Thyroid gland (tissue), 4 donors: ENCODE results near the gene OR7A5. TPM values are rescaled to one million over a fixed set of nuclear protein-coding genes. Genes with fewer than 3 reads are reported as not detected.

Experiments used
- DNase-seq, 2 donors: peaks; one replicate each; pipeline ENCODE4 v3.0.0-alpha.2; 2019
- H3K27ac ChIP-seq, 3 donors: fragments of 200-600 bp; sonication (generic); 1 replicate in 2 of 3; 2 replicates in 1 of 3; pipeline ENCODE4 v1.5.1; 2016 to 2019; ENCODE audit warnings: mild to moderate bottlenecking in 1 of 3, moderate library complexity in 1 of 3
- H3K27me3 ChIP-seq: fragments of 200-600 bp; sonication (generic); one replicate; pipeline ENCODE4 v1.5.1; 2019
- H3K36me3 ChIP-seq, 2 donors: fragments of 200-600 bp; sonication (generic); one replicate each; pipeline ENCODE4 v1.5.1; 2016 to 2019
- H3K4me1 ChIP-seq, 2 donors: fragments of 200-600 bp; sonication (generic); one replicate each; pipeline ENCODE4 v1.5.1; 2017 to 2019
- H3K4me3 ChIP-seq, 3 donors: fragments of 200-600 bp; sonication (generic); replicated peaks in 1 of 3; 1 replicate in 2 of 3; 2 replicates in 1 of 3; pipeline ENCODE4 v1.5.1; 2016; ENCODE audit warnings: mild to moderate bottlenecking in 1 of 3
- H3K9me3 ChIP-seq: fragments of 200-600 bp; sonication (generic); one replicate; pipeline ENCODE4 v1.5.1; 2017
- POLR2A ChIP-seq, 2 donors: fragments of 450-650 bp; IDR thresholded peaks; one replicate each; pipeline ENCODE4 v1.6.1; 2017; ENCODE audit warnings: antibody characterized with exemption in 2 of 2, mild to moderate bottlenecking in 2 of 2, moderate library complexity in 1 of 2
- WGBS, 2 donors: methylation state at CpG; one replicate each; pipeline ENCODE4 v1.1.5; 2017; 5-methylcytosine and 5-hydroxymethylcytosine counted together
- intact Hi-C: fragments of 100-400 bp; cut with DNase I; formaldehyde crosslinking; loops from one replicate; pipeline ENCODE4 v1.15.1; 2023
- total RNA-seq, 4 donors: library from RNA; depleted of rRNA; stranded (reverse); fragments of >200 nt; gene quantifications; one replicate each; pipeline ENCODE4 v1.2.3, GENCODE V29; 2016
- TF ChIP-seq, protein P1 (sequence below), 6 experiments: fragments of 200-600 bp in 3 of 6; fragments of 450-650 bp in 3 of 6; sonication (generic) in 3 of 6; IDR thresholded peaks; one replicate each; pipeline ENCODE4 v1.5.1; 2016 to 2019; ENCODE audit warnings: antibody characterized with exemption in 6 of 6, mild to moderate bottlenecking in 2 of 6, inconsistent platforms in 1 of 6, moderate library complexity in 1 of 6

OR7A5 gene
- total RNA-seq, 4 donors from 2014 or later: not detected

DNA sequence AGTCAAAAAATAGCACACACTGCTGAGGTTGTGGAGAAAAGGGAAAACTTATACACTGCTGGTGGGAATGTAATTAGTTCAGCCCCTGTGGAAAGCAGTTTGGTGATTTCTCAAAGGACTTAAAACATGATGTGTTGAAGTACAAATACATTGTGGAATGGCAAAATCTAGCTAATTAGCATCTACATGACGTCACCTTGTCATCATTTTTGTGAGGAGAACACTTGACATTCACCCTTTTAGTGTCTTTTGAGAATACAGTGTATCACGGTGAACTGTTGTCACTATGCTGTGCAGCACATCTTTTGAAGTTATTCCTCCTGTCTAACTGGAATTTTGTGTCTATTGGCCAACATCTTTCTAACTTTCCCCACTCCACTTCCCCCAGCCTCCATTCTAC, 8.2 kb upstream of the OR7A5 start:
- TF ChIP-seq POLR2A (IDR thresholded peaks at IDR 0.05): no peak
- TF ChIP-seq, protein P1, sequence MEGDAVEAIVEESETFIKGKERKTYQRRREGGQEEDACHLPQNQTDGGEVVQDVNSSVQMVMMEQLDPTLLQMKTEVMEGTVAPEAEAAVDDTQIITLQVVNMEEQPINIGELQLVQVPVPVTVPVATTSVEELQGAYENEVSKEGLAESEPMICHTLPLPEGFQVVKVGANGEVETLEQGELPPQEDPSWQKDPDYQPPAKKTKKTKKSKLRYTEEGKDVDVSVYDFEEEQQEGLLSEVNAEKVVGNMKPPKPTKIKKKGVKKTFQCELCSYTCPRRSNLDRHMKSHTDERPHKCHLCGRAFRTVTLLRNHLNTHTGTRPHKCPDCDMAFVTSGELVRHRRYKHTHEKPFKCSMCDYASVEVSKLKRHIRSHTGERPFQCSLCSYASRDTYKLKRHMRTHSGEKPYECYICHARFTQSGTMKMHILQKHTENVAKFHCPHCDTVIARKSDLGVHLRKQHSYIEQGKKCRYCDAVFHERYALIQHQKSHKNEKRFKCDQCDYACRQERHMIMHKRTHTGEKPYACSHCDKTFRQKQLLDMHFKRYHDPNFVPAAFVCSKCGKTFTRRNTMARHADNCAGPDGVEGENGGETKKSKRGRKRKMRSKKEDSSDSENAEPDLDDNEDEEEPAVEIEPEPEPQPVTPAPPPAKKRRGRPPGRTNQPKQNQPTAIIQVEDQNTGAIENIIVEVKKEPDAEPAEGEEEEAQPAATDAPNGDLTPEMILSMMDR (IDR thresholded peaks at IDR 0.05): no peak
- Histone ChIP-seq H3K27ac (no peak overlapping the region), H3K36me3 (no peaks in the 10 kb centered on the region), H3K27me3 (no peaks in the 10 kb centered on the region), H3K4me3 (no peak overlapping the region), H3K9me3 (no peaks in the 10 kb centered on the region), H3K4me1 (no peaks in the 10 kb centered on the region)
- DNase-seq: no peak
- 34 to 55% methylated on average over 2 of the region's 2 CpGs for WGBS, 2 donors
- intact Hi-C loops: no loop called here

DNA sequence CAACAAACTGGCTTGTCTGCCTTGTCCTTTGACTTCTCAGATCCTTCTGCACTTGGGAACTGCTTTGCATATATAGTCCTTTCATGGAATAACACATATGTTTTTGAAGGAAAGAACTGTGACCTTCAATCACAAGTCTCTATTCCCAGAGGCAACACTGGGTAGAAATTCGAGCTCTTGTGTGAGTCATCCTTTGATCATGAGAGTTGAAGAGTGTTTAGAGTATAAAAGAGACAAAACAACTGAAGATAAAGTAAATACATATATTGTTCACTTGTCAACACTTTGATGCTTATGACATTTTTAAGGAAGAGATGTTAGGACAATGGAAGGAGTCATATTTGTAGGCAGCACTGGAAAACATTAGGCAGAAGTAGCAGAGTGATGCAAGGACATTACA, 5.2 kb upstream of the OR7A5 start:
- 35 to 41% methylated on average over 1 of the region's 1 CpG for WGBS, 2 donors
- intact Hi-C loops: no loop called here
- no peak for DNase-seq
- no peak overlapping the region for H3K4me3 ChIP-seq
- H3K27ac ChIP-seq: no peak overlapping the region
- no peaks in the 10 kb centered on the region for H3K36me3 ChIP-seq
- no peaks in the 10 kb centered on the region for H3K27me3 ChIP-seq
- no peaks in the 10 kb centered on the region for H3K9me3 ChIP-seq
- TF ChIP-seq, protein P1 (IDR thresholded peaks at IDR 0.05): no peak
- no peak for TF ChIP-seq POLR2A (IDR thresholded peaks at IDR 0.05)
- H3K4me1 ChIP-seq: no peaks in the 10 kb centered on the region

DNA sequence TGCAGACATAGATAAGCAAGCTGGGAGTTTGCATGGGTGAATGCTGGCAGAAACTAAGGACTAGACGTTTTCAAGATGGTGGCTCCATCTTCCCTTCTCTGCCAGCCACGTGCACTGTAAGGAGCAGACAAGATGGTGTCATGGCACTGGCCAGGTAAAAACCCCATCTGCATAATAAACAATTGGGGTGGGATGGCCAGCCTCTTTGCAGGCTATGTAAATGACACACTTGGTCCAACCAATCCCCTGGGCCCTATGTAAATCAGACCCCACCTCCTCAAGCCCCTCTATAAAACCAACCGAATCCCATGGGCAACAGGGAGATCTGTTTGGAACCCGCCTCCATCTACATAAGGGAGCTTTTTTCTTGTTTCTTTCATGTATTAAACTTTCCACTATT, 2.4 kb upstream of the OR7A5 start:
- H3K27ac ChIP-seq: no peak overlapping the region
- no peak overlapping the region for H3K4me3 ChIP-seq
- intact Hi-C loops: no loop called here
- 69 to 83% methylated on average over 4 of the region's 4 CpGs for WGBS, 2 donors
- no peaks in the 10 kb centered on the region for H3K9me3 ChIP-seq
- DNase-seq: no peak
- H3K27me3 ChIP-seq: no peaks in the 10 kb centered on the region
- TF ChIP-seq POLR2A (IDR thresholded peaks at IDR 0.05): no peak
- TF ChIP-seq, protein P1 (IDR thresholded peaks at IDR 0.05): no peak
- H3K4me1 ChIP-seq: no peaks in the 10 kb centered on the region
- H3K36me3 ChIP-seq: no peaks in the 10 kb centered on the region

DNA sequence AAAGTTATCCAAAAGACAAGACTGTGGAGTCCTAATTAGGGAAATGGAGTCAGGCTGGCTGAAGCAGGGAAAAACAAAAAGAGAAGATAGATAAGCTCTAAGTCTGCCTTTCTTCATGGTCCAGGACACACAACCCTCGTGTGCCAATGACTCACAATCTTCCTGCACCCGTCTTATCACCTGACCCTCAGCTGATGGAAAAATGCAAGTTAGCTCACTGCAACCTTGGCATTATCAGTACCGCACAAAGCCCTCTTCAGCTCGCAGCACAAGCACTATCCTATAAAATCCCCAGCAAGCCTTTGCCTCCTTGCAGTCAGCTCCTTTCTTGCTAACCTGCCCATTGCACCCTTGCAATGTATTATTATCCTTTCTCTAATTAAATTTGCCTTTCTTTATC, 4.3 kb downstream of the OR7A5 start:
- H3K27ac ChIP-seq: no peak overlapping the region
- no peaks in the 10 kb centered on the region for H3K36me3 ChIP-seq
- DNase-seq: no peak
- intact Hi-C loops: no loop called here
- WGBS, 2 donors: 62 to 76% methylated on average over 4 of the region's 4 CpGs
- TF ChIP-seq, protein P1 (IDR thresholded peaks at IDR 0.05): no peak
- no peak for TF ChIP-seq POLR2A (IDR thresholded peaks at IDR 0.05)
- H3K9me3 ChIP-seq: no peaks in the 10 kb centered on the region
- no peaks in the 10 kb centered on the region for H3K4me1 ChIP-seq
- no peaks in the 10 kb centered on the region for H3K27me3 ChIP-seq
- no peak overlapping the region for H3K4me3 ChIP-seq

DNA sequence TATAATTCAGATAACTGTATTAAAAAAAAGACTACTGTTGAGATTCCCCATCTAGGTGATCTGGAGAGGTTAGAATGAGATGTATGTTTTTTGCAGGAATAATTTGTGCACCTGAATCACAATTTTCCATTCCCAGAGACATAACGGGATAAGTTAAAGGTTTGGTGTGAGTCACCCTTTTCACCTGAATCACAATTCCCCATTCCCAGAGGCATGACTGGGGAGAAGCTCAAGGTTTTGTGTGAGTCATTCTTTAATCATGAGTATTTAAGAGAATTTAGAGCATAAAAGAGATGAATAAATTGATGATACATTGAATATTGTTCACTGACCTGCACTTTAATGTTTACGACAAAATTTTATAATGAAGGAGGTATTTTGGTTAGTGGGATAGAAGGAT, 9.0 kb downstream of the OR7A5 start:
- intact Hi-C loops: no loop called here
- H3K36me3 ChIP-seq: no peaks in the 10 kb centered on the region
- no peak for DNase-seq
- TF ChIP-seq, protein P1 (IDR thresholded peaks at IDR 0.05): no peak
- no peak for TF ChIP-seq POLR2A (IDR thresholded peaks at IDR 0.05)
- H3K27ac ChIP-seq: no peak overlapping the region
- H3K9me3 ChIP-seq: no peaks in the 10 kb centered on the region
- no peak overlapping the region for H3K4me3 ChIP-seq
- no peaks in the 10 kb centered on the region for H3K4me1 ChIP-seq
- H3K27me3 ChIP-seq: no peaks in the 10 kb centered on the region
- 83 to 90% methylated on average over 2 of the region's 2 CpGs for WGBS, 2 donors
